GM23338 (cell line): ENCODE data around the gene SCAPER. TPM values are rescaled to one million over a fixed set of nuclear protein-coding genes. Genes with fewer than 3 reads are reported as not detected.

ENCODE experiments used
- ATAC-seq: fragments of 200-7000 bp; cut with Tn5 transposase; 3 replicates; pipeline ENCODE4 v1.9.1; 2020
- DNase-seq: peaks from one replicate; pipeline ENCODE4 v3.0.0-alpha.2; 2015; ENCODE audit warnings: low spot score
- H2AFZ ChIP-seq: fragments of 200-600 bp; sonication (generic); 2 replicates; pipeline ENCODE4 v1.8.0; 2016; ENCODE audit warnings: antibody characterized with exemption, mild to moderate bottlenecking, moderate library complexity
- H3F3A ChIP-seq: fragments of 200-600 bp; sonication (generic); replicated peaks from 2 replicates; pipeline ENCODE4 v1.8.0; 2017; ENCODE audit warnings: antibody characterized with exemption, mixed run types, low read depth
- H3K27ac ChIP-seq: fragments of 200-600 bp; sonication (generic); 2 replicates; pipeline ENCODE4 v1.6.1; 2016; ENCODE audit warnings: low read depth
- H3K27me3 ChIP-seq: fragments of 200-600 bp; sonication (generic); 2 replicates; pipeline ENCODE4 v1.8.0; 2016; ENCODE audit warnings: mild to moderate bottlenecking, mixed run types, moderate library complexity; ENCODE audit not compliant: insufficient read depth
- H3K36me3 ChIP-seq: fragments of 200-600 bp; sonication (generic); 2 replicates; pipeline ENCODE4 v1.8.0; 2016; ENCODE audit warnings: mild to moderate bottlenecking; ENCODE audit not compliant: insufficient read depth
- H3K4me1 ChIP-seq: fragments of 200-600 bp; sonication (generic); 2 replicates; pipeline ENCODE4 v1.8.0; 2016; ENCODE audit warnings: mild to moderate bottlenecking, moderate library complexity; ENCODE audit not compliant: insufficient read depth
- H3K4me2 ChIP-seq: fragments of 200-600 bp; sonication (generic); 2 replicates; pipeline ENCODE4 v1.7.1; 2017; ENCODE audit warnings: mixed run types
- H3K4me3 ChIP-seq: fragments of 200-600 bp; sonication (generic); 2 replicates; pipeline ENCODE4 v1.6.1; 2016; ENCODE audit warnings: mixed run types
- H3K79me2 ChIP-seq: fragments of 200-600 bp; sonication (generic); replicated peaks from 2 replicates; pipeline ENCODE4 v1.8.0; 2017; ENCODE audit warnings: mild to moderate bottlenecking; ENCODE audit not compliant: insufficient read depth
- H3K9me2 ChIP-seq: fragments of 200-600 bp; sonication (generic); 2 replicates; pipeline ENCODE4 v1.8.0; 2017; ENCODE audit not compliant: insufficient read depth
- H4K20me1 ChIP-seq: fragments of 200-600 bp; sonication (generic); replicated peaks from 2 replicates; pipeline ENCODE4 v1.8.0; 2017; ENCODE audit warnings: mild to moderate bottlenecking; ENCODE audit not compliant: insufficient read depth
- H3K27ac Mint-ChIP-seq: 2 replicates; pipeline ENCODE4 v1.8.0; 2020; ENCODE audit warnings: inconsistent platforms, mild to moderate bottlenecking, moderate library complexity, mixed read lengths
- H3K27me3 Mint-ChIP-seq: 3 replicates; pipeline ENCODE4 v1.8.0; 2022; ENCODE audit warnings: low read depth, mild to moderate bottlenecking, moderate library complexity, mixed read lengths, inconsistent platforms; ENCODE audit not compliant: insufficient read depth, poor library complexity
- H3K36me3 Mint-ChIP-seq: 3 replicates; pipeline ENCODE4 v1.8.0; 2021; ENCODE audit warnings: low read depth, mild to moderate bottlenecking, inconsistent platforms, moderate library complexity, mixed read lengths
- H3K4me1 Mint-ChIP-seq: 3 replicates; pipeline ENCODE4 v1.8.0; 2020; ENCODE audit warnings: mild to moderate bottlenecking, inconsistent platforms, mixed read lengths
- H3K4me3 Mint-ChIP-seq: 3 replicates; pipeline ENCODE4 v1.8.0; 2021; ENCODE audit warnings: moderate library complexity, mild to moderate bottlenecking, inconsistent platforms, mixed read lengths
- H3K9me3 Mint-ChIP-seq: 3 replicates; pipeline ENCODE4 v1.8.0; 2020; ENCODE audit warnings: moderate library complexity, mild to moderate bottlenecking, inconsistent platforms, mixed read lengths
- CREB1 ChIP-seq: fragments of 250-450 bp; sonication (Bioruptor Pico); IDR thresholded peaks from 2 replicates; pipeline ENCODE4 v1.5.0; 2020; ENCODE audit warnings: low read depth, mild to moderate bottlenecking, moderate library complexity
- EZH2 ChIP-seq: fragments of 200-600 bp; sonication (generic); IDR thresholded peaks from one replicate; pipeline ENCODE4 v1.8.0; 2017; ENCODE audit warnings: antibody characterized with exemption, mild to moderate bottlenecking, low read depth; ENCODE audit not compliant: unreplicated experiment
- JUNB ChIP-seq: IDR thresholded peaks from one replicate; pipeline ENCODE4 v1.6.1; 2016; ENCODE audit warnings: antibody characterized with exemption; ENCODE audit not compliant: unreplicated experiment
- NANOG ChIP-seq: IDR thresholded peaks from 2 replicates; pipeline ENCODE4 v1.6.1; 2016; ENCODE audit warnings: antibody characterized with exemption, borderline replicate concordance
- ZNF331 ChIP-seq: fragments of 250-450 bp; sonication (Bioruptor Pico); IDR thresholded peaks from 2 replicates; pipeline ENCODE4 v1.5.0; 2020; ENCODE audit warnings: low read depth, mild to moderate bottlenecking, moderate library complexity
- polyA plus RNA-seq: library from polyadenylated mRNA; unstranded; fragments of >200 nt; fragmentation: Nextera tagmentation; extraction: Ambion mirVana; gene quantifications from 2 replicates; pipeline ENCODE4 v1.2.1, GENCODE V29; 2016
- total RNA-seq: library from RNA; depleted of rRNA; stranded (reverse); fragments of >200 nt; shearing (Covaris generic); gene quantifications from 2 replicates; pipeline ENCODE4 v1.2.3, GENCODE V29; 2014
- TF ChIP-seq, protein P1 (sequence below), 2 experiments: fragments of 200-600 bp in 1 of 2; sonication (generic) in 1 of 2; conservative IDR thresholded peaks; 2 replicates each; pipeline versions ENCODE4 v1.5.1 to v1.6.1; 2016 to 2017; ENCODE audit warnings: antibody characterized with exemption in 2 of 2, low read depth in 2 of 2, mild to moderate bottlenecking in 2 of 2, moderate library complexity in 1 of 2
- TF ChIP-seq, protein P2 (sequence below): IDR thresholded peaks from one replicate; pipeline ENCODE4 v1.6.1; 2018; ENCODE audit warnings: antibody characterized with exemption; ENCODE audit not compliant: unreplicated experiment

SCAPER gene
- total and polyA plus RNA-seq, 2 experiments from 2014 or later: 9.1 to 17.6 TPM

DNA sequence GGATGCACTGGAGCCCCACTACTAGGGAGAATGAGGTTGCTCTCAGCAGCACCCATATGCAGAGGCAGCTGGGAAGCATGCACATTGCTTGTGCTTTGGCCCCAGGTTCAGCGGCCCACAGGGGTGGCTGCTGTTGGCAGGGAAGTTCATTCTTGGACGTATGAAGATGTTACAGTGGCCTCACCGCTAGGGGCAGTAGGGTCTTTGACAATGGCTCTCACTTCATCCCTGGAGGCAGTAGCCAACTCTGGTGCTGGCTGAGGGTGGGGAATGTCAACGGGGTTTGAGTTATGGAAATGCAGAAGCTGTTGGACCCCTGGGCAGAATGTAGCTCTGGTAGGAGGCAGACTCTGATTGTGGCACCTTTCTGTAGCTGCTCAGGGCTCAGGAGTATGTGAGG lies 279.9 kb downstream of the SCAPER start:
- no peaks in the 10 kb centered on the region for H3K4me1 ChIP-seq
- no peak overlapping the region for H3K27ac Mint-ChIP-seq
- H2AFZ ChIP-seq: no peak overlapping the region
- H3K9me2 ChIP-seq: peaks cover 9% of the 10 kb centered on the region; the same call in 1 of the 2 replicates
- no peaks in the 10 kb centered on the region for H3F3A ChIP-seq
- no peaks in the 10 kb centered on the region; the same call in 1 of the 2 replicates for H4K20me1 ChIP-seq
- H3K27ac ChIP-seq: no peak overlapping the region
- no peaks in the 10 kb centered on the region for H3K27me3 ChIP-seq
- no peaks in the 10 kb centered on the region for H3K4me1 Mint-ChIP-seq
- H3K36me3 ChIP-seq: no peaks in the 10 kb centered on the region
- H3K79me2 ChIP-seq: no peaks in the 10 kb centered on the region
- H3K4me3 ChIP-seq: no peak overlapping the region
- peak; percentile 56 for DNase-seq
- ATAC-seq: peak; percentile 79
- no peaks in the 10 kb centered on the region for H3K27me3 Mint-ChIP-seq
- peaks cover 3% of the 10 kb centered on the region; the same call in 1 of the 3 replicates for H3K36me3 Mint-ChIP-seq
- peaks cover 16% of the 10 kb centered on the region; the same call in 2 of the 3 replicates for H3K9me3 Mint-ChIP-seq
- no peak overlapping the region for H3K4me2 ChIP-seq
- H3K4me3 Mint-ChIP-seq: no peak overlapping the region
- TF ChIP-seq, protein P1, sequence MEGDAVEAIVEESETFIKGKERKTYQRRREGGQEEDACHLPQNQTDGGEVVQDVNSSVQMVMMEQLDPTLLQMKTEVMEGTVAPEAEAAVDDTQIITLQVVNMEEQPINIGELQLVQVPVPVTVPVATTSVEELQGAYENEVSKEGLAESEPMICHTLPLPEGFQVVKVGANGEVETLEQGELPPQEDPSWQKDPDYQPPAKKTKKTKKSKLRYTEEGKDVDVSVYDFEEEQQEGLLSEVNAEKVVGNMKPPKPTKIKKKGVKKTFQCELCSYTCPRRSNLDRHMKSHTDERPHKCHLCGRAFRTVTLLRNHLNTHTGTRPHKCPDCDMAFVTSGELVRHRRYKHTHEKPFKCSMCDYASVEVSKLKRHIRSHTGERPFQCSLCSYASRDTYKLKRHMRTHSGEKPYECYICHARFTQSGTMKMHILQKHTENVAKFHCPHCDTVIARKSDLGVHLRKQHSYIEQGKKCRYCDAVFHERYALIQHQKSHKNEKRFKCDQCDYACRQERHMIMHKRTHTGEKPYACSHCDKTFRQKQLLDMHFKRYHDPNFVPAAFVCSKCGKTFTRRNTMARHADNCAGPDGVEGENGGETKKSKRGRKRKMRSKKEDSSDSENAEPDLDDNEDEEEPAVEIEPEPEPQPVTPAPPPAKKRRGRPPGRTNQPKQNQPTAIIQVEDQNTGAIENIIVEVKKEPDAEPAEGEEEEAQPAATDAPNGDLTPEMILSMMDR (conservative IDR thresholded peaks at IDR 0.05; ENCODE audit: low read depth in 2 of 2): peak; percentile 38 to 62
- TF ChIP-seq CREB1 (CRISPR knock-in tag): no peak

DNA sequence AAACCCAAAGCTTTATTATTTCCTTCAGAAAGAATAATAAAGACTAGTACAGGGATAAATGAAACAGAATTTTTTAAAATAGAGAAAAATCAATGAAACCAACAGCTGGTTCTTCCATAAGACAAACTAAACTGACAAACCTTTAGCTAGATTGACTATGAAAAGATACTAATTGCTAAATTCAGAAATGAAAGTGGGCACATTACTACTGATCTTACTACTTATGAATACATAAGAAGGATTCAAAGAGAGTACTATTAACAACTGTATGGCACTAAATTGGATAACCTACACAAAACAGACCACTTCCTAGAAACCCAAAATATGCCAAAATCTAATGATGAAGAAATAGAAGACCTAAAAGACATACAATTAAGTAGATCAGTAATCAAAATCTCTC lies 290.4 kb downstream of the SCAPER start:
- H3K4me1 ChIP-seq: no peaks in the 10 kb centered on the region
- no peak overlapping the region for H3K27ac ChIP-seq
- peaks cover 35% of the 10 kb centered on the region for H3K36me3 Mint-ChIP-seq
- H3K4me2 ChIP-seq: no peak overlapping the region
- H4K20me1 ChIP-seq: no peaks in the 10 kb centered on the region
- H3K27ac Mint-ChIP-seq: no peak overlapping the region
- H3K4me3 ChIP-seq: no peak overlapping the region
- no peaks in the 10 kb centered on the region for H3K9me2 ChIP-seq
- no peak for DNase-seq
- H3K27me3 ChIP-seq: no peaks in the 10 kb centered on the region
- no peaks in the 10 kb centered on the region for H3F3A ChIP-seq
- H2AFZ ChIP-seq: no peak overlapping the region
- no peak overlapping the region for H3K4me3 Mint-ChIP-seq
- H3K9me3 Mint-ChIP-seq: peaks cover 49% of the 10 kb centered on the region
- no peaks in the 10 kb centered on the region for H3K27me3 Mint-ChIP-seq
- H3K79me2 ChIP-seq: no peaks in the 10 kb centered on the region
- H3K36me3 ChIP-seq: no peaks in the 10 kb centered on the region; the same call in 1 of the 2 replicates
- TF ChIP-seq EZH2 (no peak), ZNF331 (CRISPR knock-in tag) (no peak), NANOG (no peak), CREB1 (CRISPR knock-in tag) (no peak), JUNB (no peak)
- TF ChIP-seq, protein P1 (conservative IDR thresholded peaks at IDR 0.05; ENCODE audit: low read depth in 2 of 2): no peak
- TF ChIP-seq, protein P2, sequence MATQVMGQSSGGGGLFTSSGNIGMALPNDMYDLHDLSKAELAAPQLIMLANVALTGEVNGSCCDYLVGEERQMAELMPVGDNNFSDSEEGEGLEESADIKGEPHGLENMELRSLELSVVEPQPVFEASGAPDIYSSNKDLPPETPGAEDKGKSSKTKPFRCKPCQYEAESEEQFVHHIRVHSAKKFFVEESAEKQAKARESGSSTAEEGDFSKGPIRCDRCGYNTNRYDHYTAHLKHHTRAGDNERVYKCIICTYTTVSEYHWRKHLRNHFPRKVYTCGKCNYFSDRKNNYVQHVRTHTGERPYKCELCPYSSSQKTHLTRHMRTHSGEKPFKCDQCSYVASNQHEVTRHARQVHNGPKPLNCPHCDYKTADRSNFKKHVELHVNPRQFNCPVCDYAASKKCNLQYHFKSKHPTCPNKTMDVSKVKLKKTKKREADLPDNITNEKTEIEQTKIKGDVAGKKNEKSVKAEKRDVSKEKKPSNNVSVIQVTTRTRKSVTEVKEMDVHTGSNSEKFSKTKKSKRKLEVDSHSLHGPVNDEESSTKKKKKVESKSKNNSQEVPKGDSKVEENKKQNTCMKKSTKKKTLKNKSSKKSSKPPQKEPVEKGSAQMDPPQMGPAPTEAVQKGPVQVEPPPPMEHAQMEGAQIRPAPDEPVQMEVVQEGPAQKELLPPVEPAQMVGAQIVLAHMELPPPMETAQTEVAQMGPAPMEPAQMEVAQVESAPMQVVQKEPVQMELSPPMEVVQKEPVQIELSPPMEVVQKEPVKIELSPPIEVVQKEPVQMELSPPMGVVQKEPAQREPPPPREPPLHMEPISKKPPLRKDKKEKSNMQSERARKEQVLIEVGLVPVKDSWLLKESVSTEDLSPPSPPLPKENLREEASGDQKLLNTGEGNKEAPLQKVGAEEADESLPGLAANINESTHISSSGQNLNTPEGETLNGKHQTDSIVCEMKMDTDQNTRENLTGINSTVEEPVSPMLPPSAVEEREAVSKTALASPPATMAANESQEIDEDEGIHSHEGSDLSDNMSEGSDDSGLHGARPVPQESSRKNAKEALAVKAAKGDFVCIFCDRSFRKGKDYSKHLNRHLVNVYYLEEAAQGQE: no peak
- no peak for ATAC-seq
- no peaks in the 10 kb centered on the region for H3K4me1 Mint-ChIP-seq
